IPS-NIHi7 (cell line): ENCODE data around the gene FGF19.

Experiments used
- DNase-seq: peaks from one replicate; pipeline ENCODE4 v3.0.0; 2012; ENCODE audit warnings: mixed read lengths; ENCODE audit errors: extremely low spot score

The FGF19 gene

GRCh38 chr11:69671734-69672465, 31.9 kb downstream of the FGF19 start:
- DNase-seq, result no peak

DNA sequence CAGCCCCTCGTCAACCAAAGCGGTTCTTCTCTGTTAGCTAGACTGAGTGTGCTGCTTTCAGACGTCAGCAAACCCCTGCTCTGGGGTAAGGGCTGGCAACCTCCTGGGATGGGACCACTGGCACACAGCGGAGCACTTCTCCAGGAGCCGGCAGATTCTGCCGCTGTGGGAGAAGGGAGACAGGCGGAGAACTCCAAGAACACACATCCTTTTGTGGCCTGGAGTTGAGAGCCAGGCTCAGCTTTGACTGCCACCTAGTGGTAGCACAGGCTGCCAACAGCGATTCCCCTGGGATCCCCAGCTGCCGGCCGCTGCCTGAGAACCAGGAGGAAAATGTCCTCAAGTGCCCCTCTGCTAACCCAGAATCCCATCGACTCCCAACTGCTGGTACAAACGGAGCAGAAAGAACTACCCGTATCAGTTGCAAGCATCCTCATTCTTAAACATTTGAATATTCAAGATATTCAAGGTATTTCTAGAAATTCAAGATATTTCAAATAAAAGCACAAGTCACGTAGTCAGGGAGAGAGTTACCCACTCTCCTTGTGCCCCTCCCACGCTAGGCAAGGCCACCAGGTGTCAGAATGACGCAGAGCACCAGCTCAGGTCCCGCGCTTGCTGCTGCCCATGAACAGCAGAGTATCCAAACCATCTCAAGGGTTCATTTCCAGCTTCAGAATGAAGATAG, 33.5 kb downstream of the FGF19 start:
- peak; percentile 92 for DNase-seq

DNA sequence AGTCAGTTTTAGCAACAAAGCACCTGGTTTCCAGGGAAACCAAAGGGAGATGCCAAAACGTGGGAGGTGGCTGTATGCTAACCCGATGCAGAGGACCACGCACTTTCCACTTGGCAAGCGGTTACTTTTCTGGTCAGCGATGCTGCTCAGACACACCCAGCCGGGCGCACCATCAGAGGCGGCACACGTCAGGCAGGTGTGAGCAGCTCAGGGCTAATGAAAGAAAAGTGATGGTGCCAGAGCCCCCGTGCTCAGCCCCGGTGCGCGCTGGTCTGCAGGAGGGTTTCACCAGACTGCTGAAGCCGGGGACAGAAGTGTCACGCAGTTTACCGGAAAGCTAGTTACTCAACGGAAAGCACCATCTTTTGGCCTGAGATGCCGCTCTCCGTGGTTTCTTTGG, 34.3 kb downstream of the FGF19 start:
- no peak for DNase-seq

- no peak for DNase-seq
Observed at GRCh38 chr11:69667619-69668604, 35.9 kb downstream of the FGF19 start.

- no peak for DNase-seq
Observed at GRCh38 chr11:69666752-69667536, 36.9 kb downstream of the FGF19 start.

- no peak for DNase-seq
Observed at GRCh38 chr11:69666261-69666660, 37.6 kb downstream of the FGF19 start.

DNA sequence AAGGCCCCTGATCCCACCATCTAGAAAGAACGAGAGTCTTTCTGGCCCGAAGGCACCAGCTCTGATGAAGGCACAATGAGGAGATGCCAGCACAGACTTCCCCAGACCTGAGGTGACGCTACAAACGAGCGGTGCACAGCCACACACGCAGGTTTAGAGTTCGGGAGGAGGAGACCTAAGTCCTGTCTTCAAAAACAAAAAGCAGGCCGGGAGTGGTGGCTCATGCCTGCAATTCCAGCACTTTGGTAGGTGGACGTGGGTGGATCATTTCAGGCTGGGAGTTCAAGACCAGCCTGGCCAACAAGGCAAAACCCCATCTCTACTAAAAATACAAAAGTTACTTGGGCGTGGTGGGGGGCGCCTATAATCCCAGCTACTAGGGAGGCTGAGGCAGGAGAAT, 38.2 kb downstream of the FGF19 start:
- DNase-seq, result no peak

DNA sequence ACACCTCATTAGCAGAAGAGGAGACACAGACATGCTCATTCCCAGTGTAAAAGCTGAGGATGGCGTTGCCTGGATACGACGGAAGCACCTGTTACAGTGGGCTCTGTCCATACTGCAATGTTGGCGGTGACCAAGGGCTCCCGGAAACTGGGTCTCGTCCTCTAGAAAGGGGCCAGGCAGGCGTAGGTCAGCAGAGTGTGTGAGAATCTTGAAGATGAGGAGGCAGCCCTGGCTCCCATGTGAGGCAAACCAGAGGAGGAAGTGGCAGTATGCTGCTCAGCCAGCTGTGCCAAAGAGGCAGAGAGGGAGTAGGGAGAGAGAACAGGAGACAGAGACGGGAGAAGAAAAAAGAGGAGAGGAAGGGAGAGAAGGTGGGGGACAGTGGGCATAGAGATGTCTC, 38.9 kb downstream of the FGF19 start:
- no peak for DNase-seq

DNA sequence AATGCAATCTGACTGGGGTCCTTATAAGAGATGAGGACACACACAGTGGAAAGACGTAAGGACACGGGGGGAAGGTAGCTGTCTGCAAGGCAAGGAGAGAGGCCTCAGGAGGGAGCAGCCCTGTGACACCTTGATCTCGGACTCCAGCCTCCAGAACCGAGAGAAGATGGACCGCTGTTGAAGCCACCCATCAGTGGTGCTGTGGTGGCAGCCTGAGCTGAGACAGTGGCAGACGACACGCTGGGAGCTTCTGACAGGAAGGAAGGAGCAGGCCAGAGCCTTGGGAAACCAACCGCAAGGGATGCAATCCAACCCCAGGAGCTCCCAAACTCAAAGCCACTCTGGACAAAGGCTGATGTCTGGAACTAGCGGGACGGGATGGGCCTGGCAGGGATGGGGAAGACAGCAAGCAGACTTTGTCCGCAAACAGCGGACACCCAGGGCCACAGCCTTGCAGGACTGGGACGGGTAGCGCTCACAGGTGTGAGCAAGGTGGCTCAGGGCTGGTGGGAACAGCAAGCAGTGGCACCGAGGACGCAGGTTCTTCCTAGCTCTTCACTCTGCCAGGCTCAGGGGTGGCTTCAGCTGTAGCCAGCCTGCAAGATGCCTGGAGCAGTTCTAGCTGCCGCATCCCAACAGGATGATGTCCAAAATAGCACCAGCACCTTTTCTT, 39.6 kb downstream of the FGF19 start:
- DNase-seq, result no peak

GRCh38 chr11:69663326-69663725, 40.5 kb downstream of the FGF19 start:
- DNase-seq, result no peak

DNA sequence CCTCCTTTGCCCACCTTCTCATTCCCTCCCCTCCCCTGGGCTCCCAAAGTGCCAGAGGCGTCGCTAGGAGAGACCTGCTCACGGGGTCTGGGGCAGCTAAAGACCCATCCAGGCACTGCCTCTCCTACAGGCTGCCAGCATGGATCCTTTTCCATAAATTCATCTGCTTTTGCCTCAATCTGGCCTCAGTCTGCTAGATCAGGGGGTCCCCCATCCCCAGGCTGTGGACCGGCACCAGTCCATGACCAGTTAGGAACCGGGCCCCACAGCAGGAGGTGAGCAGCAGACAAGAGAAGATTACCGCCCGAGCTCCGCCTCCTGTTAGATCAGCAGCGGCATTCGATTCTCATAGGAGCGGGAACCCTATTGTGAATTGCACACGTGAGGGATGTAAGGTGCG, 41.0 kb downstream of the FGF19 start:
- DNase-seq, result no peak

- DNase-seq, result peak; percentile 57
Observed at GRCh38 chr11:69662021-69662698, 41.7 kb downstream of the FGF19 start.

DNA sequence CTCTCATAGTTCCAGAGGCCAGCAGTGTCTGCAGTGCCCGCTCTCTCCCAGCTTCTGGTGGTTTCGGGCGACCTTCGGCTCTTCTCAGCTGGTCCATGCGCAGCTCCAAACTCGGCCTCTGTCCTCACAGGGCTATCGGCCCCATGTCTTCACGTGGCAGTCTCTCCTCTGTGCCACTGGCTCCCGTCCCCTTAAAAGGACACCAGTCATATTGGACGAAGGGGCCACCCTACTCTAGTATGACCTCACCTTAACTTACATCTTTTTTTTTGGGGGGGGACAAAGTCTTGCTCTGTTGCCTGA, 42.5 kb downstream of the FGF19 start:
- no peak for DNase-seq

- no peak for DNase-seq
Observed at GRCh38 chr11:69660001-69660500, 43.8 kb downstream of the FGF19 start.

- no peak for DNase-seq
Observed at GRCh38 chr11:69659591-69659990, 44.2 kb downstream of the FGF19 start.

DNA sequence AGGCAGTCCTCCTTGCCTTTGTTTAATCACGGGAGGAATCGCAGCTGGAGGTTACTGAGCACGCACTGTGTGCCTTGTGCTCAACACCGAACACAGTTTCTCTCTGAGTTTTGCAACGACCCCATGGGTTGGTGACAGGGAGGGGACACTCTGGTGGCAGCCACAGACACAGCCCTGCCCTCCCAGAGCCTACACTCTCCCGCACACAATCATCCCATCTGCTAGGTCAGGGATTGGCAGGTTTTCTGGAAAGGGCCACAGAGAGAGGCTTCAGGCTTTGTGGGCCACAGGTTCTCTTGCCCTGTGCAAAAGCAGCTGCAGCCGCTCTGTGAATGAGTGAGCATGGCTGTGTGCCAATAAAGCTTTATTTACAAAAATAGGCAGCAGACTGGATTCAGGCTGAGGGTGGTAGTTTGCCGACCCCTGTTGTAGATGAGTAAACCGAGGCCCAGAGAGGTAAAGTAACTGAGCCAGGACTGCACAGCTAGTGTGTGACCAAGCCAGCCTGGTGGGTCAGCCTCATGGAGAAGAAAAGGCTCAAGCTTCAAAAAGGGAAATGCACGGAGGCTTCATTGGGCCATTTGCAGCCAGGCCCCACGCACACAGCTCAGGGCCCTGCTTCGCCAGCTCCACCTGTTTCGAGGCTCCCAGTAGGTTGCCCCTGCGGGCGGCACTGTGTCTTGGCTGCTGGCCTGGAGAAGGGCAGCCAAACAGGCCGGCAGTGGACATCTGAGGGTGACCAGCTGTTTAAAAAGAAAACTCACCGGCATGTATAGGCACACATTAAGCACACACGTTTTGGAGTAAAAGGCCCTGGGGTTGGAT, 45.0 kb downstream of the FGF19 start:
- no peak for DNase-seq

DNA sequence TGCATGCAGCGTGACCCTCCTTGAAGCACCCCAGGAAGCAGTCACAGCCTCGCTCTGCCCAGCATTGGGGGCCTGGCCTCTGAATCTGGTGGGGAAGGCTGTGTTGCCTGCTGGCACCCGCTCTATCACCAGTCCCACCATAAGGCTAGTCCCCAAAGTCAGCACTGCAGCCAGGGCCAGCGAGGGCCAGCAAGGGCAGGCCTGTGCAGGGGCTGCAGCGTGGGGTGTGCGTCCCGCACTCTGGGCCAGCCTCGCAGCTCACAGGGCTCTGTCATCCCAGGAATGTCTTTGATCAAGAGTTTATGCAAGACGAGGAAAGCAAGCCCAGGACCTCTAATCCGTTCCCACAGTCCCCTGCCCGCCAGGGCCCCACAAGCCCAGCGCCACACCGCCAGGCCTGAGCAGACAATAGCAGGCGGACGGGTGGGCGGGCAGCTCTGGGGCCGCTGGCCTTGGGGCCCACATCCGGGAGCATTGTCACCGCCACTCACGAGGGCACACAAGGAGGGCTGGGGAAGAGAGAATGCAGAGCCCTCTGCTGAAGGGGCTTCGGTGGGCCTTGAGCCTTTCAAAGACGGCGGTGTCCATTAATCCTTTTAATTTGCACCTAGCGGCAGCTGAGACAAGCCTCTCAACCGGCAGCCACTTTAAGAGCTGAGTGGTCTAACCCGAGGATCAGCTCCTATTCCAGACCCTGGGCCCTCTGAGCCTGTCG, 45.8 kb downstream of the FGF19 start:
- peak; percentile 78 for DNase-seq

GRCh38 chr11:69657456-69657910, 46.3 kb downstream of the FGF19 start:
- no peak for DNase-seq
